Measurements from ENCODE around the gene CCDC158. TPM values are rescaled to one million over a fixed set of nuclear protein-coding genes. Genes with fewer than 3 reads are reported as not detected.

The CCDC158 gene
- polyA plus RNA-seq, 3 donors = not detected

DNA sequence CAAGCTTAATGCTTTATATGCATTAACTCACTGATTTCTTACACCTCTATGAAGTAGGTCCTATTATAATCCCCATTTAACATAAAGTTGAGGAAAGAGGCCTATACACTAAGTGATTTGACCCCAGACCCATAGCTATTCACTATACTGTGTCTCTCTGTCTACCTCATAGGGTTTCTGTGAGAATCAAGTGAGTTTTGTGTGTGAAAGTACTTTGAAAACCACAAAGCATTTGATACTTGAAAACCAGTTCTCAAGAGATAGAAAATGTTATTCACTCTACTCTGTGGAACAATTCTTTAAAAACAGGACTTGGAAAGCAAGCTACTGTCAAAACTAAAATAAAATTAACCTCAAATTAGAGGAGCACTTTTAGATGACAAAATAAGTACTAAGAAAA, 49.1 kb upstream of the CCDC158 start:
- peaks cover 0 to 3% (median 0%) of the 10 kb centered on the region in 3 donors for H3K27me3 Mint-ChIP-seq (ENCODE audit: low read depth in 3 of 3)
- no peaks in the 10 kb centered on the region for H3K36me3 ChIP-seq (replicated peaks in 1 of 2; ENCODE audit: control insufficient read depth in 1 of 2, insufficient read depth in 2 of 2, low read length in 2 of 2)
- H2AFZ ChIP-seq (ENCODE audit: insufficient read depth, low read depth, low read length, poor library complexity, severe bottlenecking) = no peak overlapping the region
- TF ChIP-seq, protein P1, sequence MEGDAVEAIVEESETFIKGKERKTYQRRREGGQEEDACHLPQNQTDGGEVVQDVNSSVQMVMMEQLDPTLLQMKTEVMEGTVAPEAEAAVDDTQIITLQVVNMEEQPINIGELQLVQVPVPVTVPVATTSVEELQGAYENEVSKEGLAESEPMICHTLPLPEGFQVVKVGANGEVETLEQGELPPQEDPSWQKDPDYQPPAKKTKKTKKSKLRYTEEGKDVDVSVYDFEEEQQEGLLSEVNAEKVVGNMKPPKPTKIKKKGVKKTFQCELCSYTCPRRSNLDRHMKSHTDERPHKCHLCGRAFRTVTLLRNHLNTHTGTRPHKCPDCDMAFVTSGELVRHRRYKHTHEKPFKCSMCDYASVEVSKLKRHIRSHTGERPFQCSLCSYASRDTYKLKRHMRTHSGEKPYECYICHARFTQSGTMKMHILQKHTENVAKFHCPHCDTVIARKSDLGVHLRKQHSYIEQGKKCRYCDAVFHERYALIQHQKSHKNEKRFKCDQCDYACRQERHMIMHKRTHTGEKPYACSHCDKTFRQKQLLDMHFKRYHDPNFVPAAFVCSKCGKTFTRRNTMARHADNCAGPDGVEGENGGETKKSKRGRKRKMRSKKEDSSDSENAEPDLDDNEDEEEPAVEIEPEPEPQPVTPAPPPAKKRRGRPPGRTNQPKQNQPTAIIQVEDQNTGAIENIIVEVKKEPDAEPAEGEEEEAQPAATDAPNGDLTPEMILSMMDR (IDR thresholded peaks at IDR 0.05) = no peak
- H3K9me3 ChIP-seq (replicated peaks in 1 of 2; ENCODE audit: control insufficient read depth in 1 of 2, insufficient read depth in 1 of 2, low read length in 2 of 2) = no peaks in the 10 kb centered on the region
- H3K27ac Mint-ChIP-seq = no peak overlapping the region
- no peak overlapping the region for H3K4me2 ChIP-seq (replicated peaks; ENCODE audit: extremely low read depth, low read length, poor library complexity, severe bottlenecking)
- no peaks in the 10 kb centered on the region for H3K4me1 ChIP-seq (ENCODE audit: control insufficient read depth in 1 of 2, insufficient read depth in 2 of 2, low read length in 2 of 2)
- H3K4me3 ChIP-seq (replicated peaks in 1 of 3; ENCODE audit: low read depth in 2 of 3, low read length in 3 of 3) = no peak overlapping the region
- H3K9ac ChIP-seq (ENCODE audit: insufficient read depth, low read length, poor library complexity, severe bottlenecking) = no peak overlapping the region
- no peaks in the 10 kb centered on the region for H3K36me3 Mint-ChIP-seq
- H3K27ac ChIP-seq (ENCODE audit: low read depth in 1 of 2, low read length in 2 of 2) = no peak overlapping the region
- peaks cover 0 to 3% (median 2%) of the 10 kb centered on the region in 7 donors for H3K9me3 Mint-ChIP-seq
- H3K27me3 ChIP-seq (ENCODE audit: control insufficient read depth in 2 of 2, insufficient read depth in 2 of 2, low read length in 2 of 2) = no peaks in the 10 kb centered on the region
- H3K4me3 Mint-ChIP-seq = no peak overlapping the region
- H3K4me1 Mint-ChIP-seq = no peaks in the 10 kb centered on the region
- no peaks in the 10 kb centered on the region for H3K79me2 ChIP-seq (ENCODE audit: insufficient read depth, low read length)
- no peaks in the 10 kb centered on the region for H4K20me1 ChIP-seq (ENCODE audit: insufficient read depth, low read length)
- no peak for DNase-seq
- intact Hi-C loops (cut with micrococcal nuclease) = no loop called here

DNA sequence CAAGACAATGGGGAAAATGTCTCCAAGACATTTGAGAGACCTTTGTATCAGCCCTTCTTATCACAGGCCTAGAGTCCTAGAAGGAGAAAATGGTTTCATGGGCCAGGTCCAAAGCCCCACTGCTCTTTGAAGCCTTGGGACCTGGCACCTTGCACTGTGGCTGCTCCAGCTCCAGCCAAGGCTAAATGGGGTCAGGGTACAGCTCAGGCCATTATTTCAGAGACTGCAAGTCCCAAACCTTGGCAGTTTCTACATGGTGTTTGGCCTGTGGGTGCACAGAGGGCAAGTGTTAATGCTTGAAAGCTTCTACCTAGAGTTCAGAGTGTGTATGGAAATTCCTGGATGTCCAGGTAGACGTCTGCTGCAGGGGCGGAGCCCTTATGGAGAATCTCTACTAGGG, 42.6 kb upstream of the CCDC158 start:
- TF ChIP-seq, protein P1 (IDR thresholded peaks at IDR 0.05) = no peak
- Histone ChIP-seq H3K9me3 (replicated peaks in 1 of 2; ENCODE audit: control insufficient read depth in 1 of 2, insufficient read depth in 1 of 2, low read length in 2 of 2) (peaks cover 8 to 9% of the 10 kb centered on the region in 2 donors), H3K79me2 (ENCODE audit: insufficient read depth, low read length) (no peaks in the 10 kb centered on the region), H3K27ac (ENCODE audit: low read depth in 1 of 2, low read length in 2 of 2) (no peak overlapping the region), H3K4me3 (replicated peaks in 1 of 3; ENCODE audit: low read depth in 2 of 3, low read length in 3 of 3) (no peak overlapping the region), H3K4me1 (ENCODE audit: control insufficient read depth in 1 of 2, insufficient read depth in 2 of 2, low read length in 2 of 2) (no peaks in the 10 kb centered on the region), H3K4me2 (replicated peaks; ENCODE audit: extremely low read depth, low read length, poor library complexity, severe bottlenecking) (no peak overlapping the region), H3K9ac (ENCODE audit: insufficient read depth, low read length, poor library complexity, severe bottlenecking) (no peak overlapping the region), H3K36me3 (replicated peaks in 1 of 2; ENCODE audit: control insufficient read depth in 1 of 2, insufficient read depth in 2 of 2, low read length in 2 of 2) (no peaks in the 10 kb centered on the region), H2AFZ (ENCODE audit: insufficient read depth, low read depth, low read length, poor library complexity, severe bottlenecking) (no peak overlapping the region), H3K27me3 (ENCODE audit: control insufficient read depth in 2 of 2, insufficient read depth in 2 of 2, low read length in 2 of 2) (no peaks in the 10 kb centered on the region), H4K20me1 (ENCODE audit: insufficient read depth, low read length) (no peaks in the 10 kb centered on the region)
- WGBS (ENCODE audit: insufficient coverage) = 72% methylated on average over 2 of the region's 2 CpGs
- intact Hi-C loops (cut with micrococcal nuclease) = no loop called here
- Mint-ChIP-seq H3K9me3 (peaks cover 13 to 26% (median 18%) of the 10 kb centered on the region in 7 donors), H3K4me3 (no peak overlapping the region), H3K36me3 (no peaks in the 10 kb centered on the region), H3K4me1 (no peaks in the 10 kb centered on the region), H3K27me3 (ENCODE audit: low read depth in 3 of 3) (peaks cover 0 to 2% (median 0%) of the 10 kb centered on the region in 3 donors), H3K27ac (no peak overlapping the region)
- no peak for DNase-seq
